Calu3 (cell line): ENCODE data around the gene ARHGAP15. TPM values are rescaled to one million over a fixed set of nuclear protein-coding genes. Genes with fewer than 3 reads are reported as not detected.

Experiments used
- BruUV-seq: library from RNA; stranded (reverse); fragments of 400-500 nt; replicated peaks from 2 replicates; lab custom pipeline; 2021; lab: Mats Ljungman, UMichigan
- CTCF ChIA-PET: fragments of 300-600 bp; sonication (Branson Sonifier 250); formaldehyde crosslinking; loops from one replicate; lab custom pipeline; 2022; ENCODE audit warnings: antibody characterized with exemption; lab: Charles Lee
- DNase-seq: peaks from one replicate; pipeline ENCODE4 v3.0.0; 2022
- H3K27ac Mint-ChIP-seq: one replicate; pipeline ENCODE4 v1.8.0; 2022; ENCODE audit warnings: mixed read lengths; ENCODE audit not compliant: unreplicated experiment
- H3K27me3 Mint-ChIP-seq: one replicate; pipeline ENCODE4 v1.8.0; 2022; ENCODE audit warnings: mixed read lengths; ENCODE audit not compliant: unreplicated experiment
- H3K36me3 Mint-ChIP-seq: one replicate; pipeline ENCODE4 v1.8.0; 2022; ENCODE audit warnings: mild to moderate bottlenecking, moderate library complexity, mixed read lengths; ENCODE audit not compliant: insufficient read depth, unreplicated experiment
- H3K4me1 Mint-ChIP-seq: one replicate; pipeline ENCODE4 v1.8.0; 2022; ENCODE audit warnings: mild to moderate bottlenecking, low read depth, mixed read lengths; ENCODE audit not compliant: unreplicated experiment
- H3K4me3 Mint-ChIP-seq: one replicate; pipeline ENCODE4 v1.8.0; 2022; ENCODE audit warnings: mild to moderate bottlenecking, low read depth, moderate library complexity, mixed read lengths; ENCODE audit not compliant: unreplicated experiment
- H3K9me3 Mint-ChIP-seq: one replicate; pipeline ENCODE4 v1.8.0; 2022; ENCODE audit warnings: low read depth, mixed read lengths; ENCODE audit not compliant: unreplicated experiment
- intact Hi-C: fragments of 100-400 bp; cut with micrococcal nuclease; formaldehyde crosslinking; loops from one replicate; pipeline ENCODE4 v1.10.0; 2022; ENCODE audit not compliant: unreplicated experiment
- total RNA-seq: library from RNA; stranded (reverse); gene quantifications from 2 replicates; pipeline ENCODE4 v1.2.3, GENCODE V29; 2022
- TF ChIP-seq, protein P1 (sequence below): fragments of 200-600 bp; IDR thresholded peaks from one replicate; pipeline ENCODE4 v1.8.0; 2022; ENCODE audit warnings: antibody characterized with exemption; ENCODE audit not compliant: unreplicated experiment

ARHGAP15 gene
- total RNA-seq, 1 experiment from 2014 or later, result not detected

- TF ChIP-seq, protein P1, sequence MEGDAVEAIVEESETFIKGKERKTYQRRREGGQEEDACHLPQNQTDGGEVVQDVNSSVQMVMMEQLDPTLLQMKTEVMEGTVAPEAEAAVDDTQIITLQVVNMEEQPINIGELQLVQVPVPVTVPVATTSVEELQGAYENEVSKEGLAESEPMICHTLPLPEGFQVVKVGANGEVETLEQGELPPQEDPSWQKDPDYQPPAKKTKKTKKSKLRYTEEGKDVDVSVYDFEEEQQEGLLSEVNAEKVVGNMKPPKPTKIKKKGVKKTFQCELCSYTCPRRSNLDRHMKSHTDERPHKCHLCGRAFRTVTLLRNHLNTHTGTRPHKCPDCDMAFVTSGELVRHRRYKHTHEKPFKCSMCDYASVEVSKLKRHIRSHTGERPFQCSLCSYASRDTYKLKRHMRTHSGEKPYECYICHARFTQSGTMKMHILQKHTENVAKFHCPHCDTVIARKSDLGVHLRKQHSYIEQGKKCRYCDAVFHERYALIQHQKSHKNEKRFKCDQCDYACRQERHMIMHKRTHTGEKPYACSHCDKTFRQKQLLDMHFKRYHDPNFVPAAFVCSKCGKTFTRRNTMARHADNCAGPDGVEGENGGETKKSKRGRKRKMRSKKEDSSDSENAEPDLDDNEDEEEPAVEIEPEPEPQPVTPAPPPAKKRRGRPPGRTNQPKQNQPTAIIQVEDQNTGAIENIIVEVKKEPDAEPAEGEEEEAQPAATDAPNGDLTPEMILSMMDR, result no peak
- H3K4me3 Mint-ChIP-seq, result no peak overlapping the region
Measured at GRCh38 chr2:143692162-143692561, 562.9 kb downstream of the ARHGAP15 start.

GRCh38 chr2:143692967-143693366, 563.7 kb downstream of the ARHGAP15 start:
- no peak overlapping the region for H3K4me3 Mint-ChIP-seq
- H3K9me3 Mint-ChIP-seq, result no peaks in the 10 kb centered on the region
- H3K27me3 Mint-ChIP-seq, result no peaks in the 10 kb centered on the region
- DNase-seq, result no peak
- CTCF ChIA-PET, result no interaction called here
- intact Hi-C loops, result no loop called here
- TF ChIP-seq, protein P1, result no peak
- H3K36me3 Mint-ChIP-seq, result no peaks in the 10 kb centered on the region
- no TSS peak for BruUV-seq
- H3K27ac Mint-ChIP-seq, result no peak overlapping the region
- H3K4me1 Mint-ChIP-seq, result no peaks in the 10 kb centered on the region

More at GRCh38 chr2:143692162-143692561, 562.9 kb downstream of the ARHGAP15 start:
- Mint-ChIP-seq H3K27ac (no peak overlapping the region), H3K27me3 (no peaks in the 10 kb centered on the region), H3K36me3 (no peaks in the 10 kb centered on the region), H3K4me1 (no peaks in the 10 kb centered on the region), H3K9me3 (no peaks in the 10 kb centered on the region)
- no TSS peak for BruUV-seq
- DNase-seq, result no peak
- intact Hi-C loops, result no loop called here
- CTCF ChIA-PET, result no interaction called here

DNA sequence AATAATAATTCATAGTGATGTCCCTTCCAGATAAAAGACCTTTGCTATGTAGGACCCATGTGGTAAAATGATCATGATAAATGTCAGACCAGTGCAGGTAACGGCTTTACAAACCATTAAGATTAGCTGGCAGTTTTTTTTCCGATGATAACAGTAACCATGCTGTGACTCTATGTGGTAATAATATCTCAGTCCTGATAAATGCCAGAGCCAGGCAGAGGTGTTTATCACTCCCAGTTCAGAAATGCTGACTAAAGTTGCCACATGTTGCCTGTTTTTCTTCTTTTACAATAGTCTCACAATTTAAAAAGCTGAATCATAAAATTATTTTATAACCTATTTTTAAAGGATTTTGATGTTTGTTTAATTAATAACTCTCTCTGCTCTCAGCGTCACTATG, 565.1 kb downstream of the ARHGAP15 start:
- no TSS peak for BruUV-seq
- H3K9me3 Mint-ChIP-seq, result no peaks in the 10 kb centered on the region
- H3K4me3 Mint-ChIP-seq, result no peak overlapping the region
- CTCF ChIA-PET, result interaction anchor here (0.6 kb wide), 1 partner anchor 461 kb away, joined by 3 read pairs; no protein-coding TSS in a partner anchor
- no peaks in the 10 kb centered on the region for H3K36me3 Mint-ChIP-seq
- H3K27ac Mint-ChIP-seq, result no peak overlapping the region
- H3K4me1 Mint-ChIP-seq, result no peaks in the 10 kb centered on the region
- intact Hi-C loops, result no loop called here
- DNase-seq, result no peak
- no peaks in the 10 kb centered on the region for H3K27me3 Mint-ChIP-seq
- TF ChIP-seq, protein P1, result no peak

- intact Hi-C loops, result no loop called here
- no peak for DNase-seq
- CTCF ChIA-PET, result no interaction called here
- BruUV-seq, result no TSS peak
- H3K27me3 Mint-ChIP-seq, result no peaks in the 10 kb centered on the region
- TF ChIP-seq, protein P1, result no peak
- H3K36me3 Mint-ChIP-seq, result no peaks in the 10 kb centered on the region
- no peak overlapping the region for H3K4me3 Mint-ChIP-seq
- no peaks in the 10 kb centered on the region for H3K9me3 Mint-ChIP-seq
- H3K4me1 Mint-ChIP-seq, result no peaks in the 10 kb centered on the region
- no peak overlapping the region for H3K27ac Mint-ChIP-seq
Measured at GRCh38 chr2:143696651-143697050, 567.4 kb downstream of the ARHGAP15 start.
